Left lung (tissue), 10 donors: ENCODE data around the gene GSTM2. TPM values are rescaled to one million over a fixed set of nuclear protein-coding genes. Genes with fewer than 3 reads are reported as not detected.
"Not testable (repeated sequence)": the region's sequence is repeated elsewhere in the genome, so short reads cannot be mapped to it uniquely, and the experiment has no call there.

Experiments
- ATAC-seq: fragments of 200-7000 bp; cut with Tn5 transposase; one replicate; pipeline ENCODE4 v1.9.1; 2020; ENCODE audit warnings: moderate library complexity
- DNase-seq, 4 donors: peaks; one replicate each; pipeline ENCODE4 v3.0.0-alpha.2; 2013 to 2020
- H3K27ac ChIP-seq, 2 donors: fragments of 200-600 bp; sonication (generic) in 1 of 2; one replicate each; pipeline versions ENCODE4 v1.5.0 to v1.8.0; 2020 to 2021
- H3K27me3 ChIP-seq, 2 donors: fragments of 200-600 bp; sonication (generic) in 1 of 2; one replicate each; pipeline versions ENCODE4 v1.5.0 to v1.8.0; 2020 to 2021
- H3K36me3 ChIP-seq, 2 donors: fragments of 200-600 bp; sonication (generic) in 1 of 2; one replicate each; pipeline versions ENCODE4 v1.5.0 to v1.8.0; 2020 to 2021
- H3K4me1 ChIP-seq, 2 donors: fragments of 200-600 bp; one replicate each; pipeline ENCODE4 v1.8.0; 2021
- H3K4me3 ChIP-seq, 2 donors: fragments of 200-600 bp; sonication (generic) in 1 of 2; one replicate each; pipeline versions ENCODE4 v1.5.0 to v1.8.0; 2020 to 2021; ENCODE audit warnings: mild to moderate bottlenecking in 1 of 2
- H3K9me3 ChIP-seq, 2 donors: fragments of 200-600 bp; sonication (generic) in 1 of 2; one replicate each; pipeline versions ENCODE4 v1.5.0 to v1.8.0; 2020 to 2021
- intact Hi-C, 2 donors: fragments of 100-400 bp; cut with DNase I; formaldehyde crosslinking; loops; one replicate each; pipeline versions ENCODE4 v1.11.2 to v1.14.2; 2022
- polyA plus RNA-seq, 6 donors: library from polyadenylated mRNA; unstranded; fragments of 120-200 nt; gene quantifications; one replicate each; pipeline ENCODE4 v1.2.1, GENCODE V29; 2013; ENCODE audit not compliant: insufficient read length in 6 of 6
- total RNA-seq, 2 donors: library from RNA; stranded (reverse); fragmentation: NEBNext Ultra II Directional; extraction: Animal tissue kit (Norgen Biotek cat#: 25700); gene quantifications; one replicate each; pipeline ENCODE4 v1.2.1, GENCODE V29; 2021
- TF ChIP-seq, protein P1 (sequence below), 2 donors: fragments of 200-600 bp; sonication (generic) in 1 of 2; IDR thresholded peaks; one replicate each; pipeline versions ENCODE4 v1.5.0 to v1.8.0; 2021; ENCODE audit warnings: antibody characterized with exemption in 2 of 2
- donor health status: DM: no; HTN: yes; CAD: no.
- donor health status: DM: no; HTN: no; CAD: no.

The GSTM2 gene
- total and polyA plus RNA-seq, 8 donors = 25.4 to 281 (median 225) TPM

DNA sequence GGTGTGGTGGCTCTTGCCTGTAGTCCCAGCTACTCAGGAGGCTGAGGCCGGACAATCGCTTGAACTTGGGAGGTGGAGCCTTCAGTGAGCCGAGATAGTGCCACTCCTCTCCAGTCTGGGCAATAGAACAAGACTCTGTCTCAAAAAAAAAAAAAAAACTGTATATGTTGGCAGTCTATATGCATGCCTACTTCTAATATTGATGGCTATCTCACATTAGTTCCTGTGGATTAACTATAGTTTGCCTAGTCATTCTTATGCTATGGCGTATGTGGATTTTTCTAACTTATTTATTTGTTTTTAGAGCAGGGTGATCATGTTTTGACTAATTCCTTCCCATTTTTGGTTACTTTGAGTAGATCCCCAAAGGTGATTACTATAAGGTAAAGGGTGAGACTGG is 29.2 kb downstream of the GSTM2 start:
- Histone ChIP-seq H3K27me3 (no peaks in the 10 kb centered on the region), H3K4me1 (no peaks in the 10 kb centered on the region), H3K27ac (no peak overlapping the region), H3K9me3 (no peaks in the 10 kb centered on the region), H3K4me3 (no peak overlapping the region), H3K36me3 (no peaks in the 10 kb centered on the region)
- TF ChIP-seq, protein P1, sequence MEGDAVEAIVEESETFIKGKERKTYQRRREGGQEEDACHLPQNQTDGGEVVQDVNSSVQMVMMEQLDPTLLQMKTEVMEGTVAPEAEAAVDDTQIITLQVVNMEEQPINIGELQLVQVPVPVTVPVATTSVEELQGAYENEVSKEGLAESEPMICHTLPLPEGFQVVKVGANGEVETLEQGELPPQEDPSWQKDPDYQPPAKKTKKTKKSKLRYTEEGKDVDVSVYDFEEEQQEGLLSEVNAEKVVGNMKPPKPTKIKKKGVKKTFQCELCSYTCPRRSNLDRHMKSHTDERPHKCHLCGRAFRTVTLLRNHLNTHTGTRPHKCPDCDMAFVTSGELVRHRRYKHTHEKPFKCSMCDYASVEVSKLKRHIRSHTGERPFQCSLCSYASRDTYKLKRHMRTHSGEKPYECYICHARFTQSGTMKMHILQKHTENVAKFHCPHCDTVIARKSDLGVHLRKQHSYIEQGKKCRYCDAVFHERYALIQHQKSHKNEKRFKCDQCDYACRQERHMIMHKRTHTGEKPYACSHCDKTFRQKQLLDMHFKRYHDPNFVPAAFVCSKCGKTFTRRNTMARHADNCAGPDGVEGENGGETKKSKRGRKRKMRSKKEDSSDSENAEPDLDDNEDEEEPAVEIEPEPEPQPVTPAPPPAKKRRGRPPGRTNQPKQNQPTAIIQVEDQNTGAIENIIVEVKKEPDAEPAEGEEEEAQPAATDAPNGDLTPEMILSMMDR (IDR thresholded peaks at IDR 0.05) = no peak
- intact Hi-C loops = no loop called here
- ATAC-seq (no peak), DNase-seq (no peak)

DNA sequence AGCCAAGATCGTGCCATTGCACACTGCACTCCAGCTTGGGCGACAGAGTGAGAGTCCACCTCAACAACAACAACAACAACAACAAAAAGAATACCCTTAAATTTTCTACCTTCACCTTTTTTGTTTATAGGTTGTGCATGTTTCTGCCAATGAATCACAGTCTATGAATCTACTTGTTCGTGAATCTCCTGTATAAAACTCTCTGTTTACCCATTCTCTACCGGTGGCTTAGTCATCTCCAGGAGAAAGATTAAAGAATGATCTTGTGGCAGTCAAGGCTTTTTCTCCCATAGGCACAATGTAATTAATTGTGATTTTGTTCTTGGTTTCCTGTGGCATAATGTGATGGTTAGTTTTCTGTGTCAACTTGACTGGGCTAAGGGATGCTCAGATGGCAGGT is 30.0 kb downstream of the GSTM2 start:
- ATAC-seq, intact Hi-C loops: not testable (repeated sequence)

DNA sequence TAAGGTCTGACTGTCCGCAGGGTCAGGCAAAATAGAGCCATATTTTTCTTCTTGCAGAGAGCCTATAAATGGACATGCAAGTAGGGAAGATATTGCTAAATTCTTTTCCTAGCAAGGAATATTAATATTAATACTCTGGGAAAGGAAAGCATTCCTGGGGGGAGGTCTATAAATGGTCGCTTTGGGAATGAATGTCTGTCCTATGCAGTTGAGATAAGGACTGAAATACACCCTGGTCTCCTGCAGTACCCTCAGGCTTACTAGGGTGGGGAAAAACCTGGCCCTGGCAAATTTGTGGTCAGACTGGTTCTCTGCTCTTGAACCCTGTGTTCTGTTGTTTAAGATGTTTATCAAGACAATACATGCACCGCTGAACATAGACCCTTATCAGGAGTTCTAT is 35.1 kb downstream of the GSTM2 start:
- H3K4me1 ChIP-seq, H3K9me3 ChIP-seq, H3K27me3 ChIP-seq, ATAC-seq, intact Hi-C loops, H3K36me3 ChIP-seq, H3K4me3 ChIP-seq, H3K27ac ChIP-seq, DNase-seq: not testable (repeated sequence)

More for the DNA sequence above, 30.0 kb downstream of the GSTM2 start:
- H3K4me3 ChIP-seq, H3K27ac ChIP-seq, H3K4me1 ChIP-seq, H3K36me3 ChIP-seq, DNase-seq, H3K27me3 ChIP-seq, H3K9me3 ChIP-seq: not testable (repeated sequence)

DNA sequence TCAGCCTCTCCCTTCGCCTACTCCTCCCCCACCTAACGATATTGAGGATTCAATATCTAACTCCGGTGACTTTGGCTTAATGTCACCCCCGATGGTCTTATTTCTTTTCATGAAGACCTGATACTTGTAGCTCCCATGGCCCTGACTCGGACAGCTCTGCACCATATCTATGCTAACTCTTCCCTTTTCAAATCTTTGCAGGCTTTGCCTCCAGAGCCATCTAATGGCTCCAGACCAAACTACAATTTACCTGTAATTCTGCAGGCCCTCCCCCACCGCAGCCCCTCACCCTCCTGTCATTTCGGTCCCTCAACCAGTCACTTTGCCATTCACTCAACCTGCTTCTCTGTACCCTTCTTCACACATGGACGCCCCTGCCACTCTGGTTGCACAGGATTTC is 36.3 kb downstream of the GSTM2 start:
- peaks cover 0 to 16% of the 10 kb centered on the region in 2 donors for H3K9me3 ChIP-seq
- no peak overlapping the region for H3K27ac ChIP-seq
- ATAC-seq = no peak
- TF ChIP-seq, protein P1 (IDR thresholded peaks at IDR 0.05) = no peak
- H3K4me1 ChIP-seq = no peaks in the 10 kb centered on the region
- DNase-seq = no peak
- no peak overlapping the region for H3K4me3 ChIP-seq
- H3K27me3 ChIP-seq = no peaks in the 10 kb centered on the region
- no peaks in the 10 kb centered on the region for H3K36me3 ChIP-seq
- intact Hi-C loops = no loop called here

DNA sequence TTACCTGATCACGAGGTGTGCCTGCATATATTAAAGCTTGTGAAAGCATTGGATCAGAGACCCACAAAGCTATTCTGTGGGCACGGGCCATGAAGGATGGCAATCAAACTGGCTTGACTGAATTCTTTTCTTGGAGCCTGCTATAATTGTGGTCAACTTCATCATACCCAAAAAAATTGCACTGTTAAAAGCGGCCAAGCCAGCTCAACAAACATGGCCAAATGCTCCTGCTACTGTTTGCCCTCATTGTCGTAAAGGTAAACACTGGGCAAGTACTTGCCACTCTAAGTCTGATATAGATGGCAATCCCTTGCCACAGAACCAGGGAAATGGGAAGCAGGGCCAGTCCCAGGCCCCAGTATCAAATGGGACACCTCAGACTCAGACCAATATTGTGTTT is 37.6 kb downstream of the GSTM2 start:
- TF ChIP-seq, protein P1 (IDR thresholded peaks at IDR 0.05) = no peak
- H3K36me3 ChIP-seq = no peaks in the 10 kb centered on the region
- DNase-seq = no peak
- peaks cover 0 to 22% of the 10 kb centered on the region in 2 donors for H3K9me3 ChIP-seq
- no peaks in the 10 kb centered on the region for H3K27me3 ChIP-seq
- H3K27ac ChIP-seq = no peak overlapping the region
- peak; percentile 30 for ATAC-seq
- no peak overlapping the region for H3K4me3 ChIP-seq
- H3K4me1 ChIP-seq = no peaks in the 10 kb centered on the region
- intact Hi-C loops = no loop called here

DNA sequence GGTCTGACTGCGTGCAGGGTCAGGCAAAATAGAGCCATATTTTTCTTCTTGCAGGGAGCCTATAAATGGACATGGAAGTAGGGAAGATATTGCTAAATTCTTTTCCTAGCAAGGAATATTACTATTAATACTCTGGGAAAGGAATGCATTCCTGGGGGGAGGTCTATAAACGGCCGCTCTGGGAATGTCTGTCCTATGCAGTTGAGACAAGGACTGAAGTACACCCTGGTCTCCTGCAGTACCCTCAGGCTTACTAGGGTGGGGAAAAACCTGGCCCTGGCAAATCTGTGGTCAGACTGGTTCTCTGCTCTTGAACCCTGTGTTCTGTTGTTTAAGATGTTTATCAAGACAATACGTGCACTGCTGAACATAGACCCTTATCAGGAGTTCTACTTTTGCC is 41.1 kb downstream of the GSTM2 start:
- DNase-seq, H3K27me3 ChIP-seq, H3K4me1 ChIP-seq, ATAC-seq, H3K4me3 ChIP-seq, intact Hi-C loops, H3K27ac ChIP-seq, H3K36me3 ChIP-seq: not testable (repeated sequence)
- H3K9me3 ChIP-seq = peaks cover 0 to 18% of the 10 kb centered on the region in 2 donors

DNA sequence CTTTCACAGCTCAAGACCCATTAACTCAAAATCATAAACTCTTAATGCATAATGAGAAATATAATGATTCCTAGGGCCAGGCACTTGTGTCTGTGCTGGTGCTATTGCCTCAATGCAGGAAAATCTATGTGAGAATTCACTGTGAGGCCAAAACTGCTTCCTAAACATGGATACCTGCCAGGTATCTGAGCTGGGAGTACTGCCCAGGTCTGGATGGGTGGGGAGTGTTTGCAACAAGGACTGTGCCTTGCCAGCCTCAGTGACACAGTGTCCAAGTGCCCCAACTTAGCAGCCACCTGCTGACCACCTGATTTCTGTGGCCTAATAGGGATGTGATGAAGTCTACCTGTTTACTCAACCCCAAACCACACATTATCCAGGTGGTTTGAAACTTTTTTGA is 42.0 kb downstream of the GSTM2 start:
- H3K27me3 ChIP-seq, H3K27ac ChIP-seq, H3K36me3 ChIP-seq, H3K4me1 ChIP-seq, ATAC-seq, intact Hi-C loops, H3K4me3 ChIP-seq, DNase-seq: not testable (repeated sequence)
- peaks cover 0 to 18% of the 10 kb centered on the region in 2 donors for H3K9me3 ChIP-seq

DNA sequence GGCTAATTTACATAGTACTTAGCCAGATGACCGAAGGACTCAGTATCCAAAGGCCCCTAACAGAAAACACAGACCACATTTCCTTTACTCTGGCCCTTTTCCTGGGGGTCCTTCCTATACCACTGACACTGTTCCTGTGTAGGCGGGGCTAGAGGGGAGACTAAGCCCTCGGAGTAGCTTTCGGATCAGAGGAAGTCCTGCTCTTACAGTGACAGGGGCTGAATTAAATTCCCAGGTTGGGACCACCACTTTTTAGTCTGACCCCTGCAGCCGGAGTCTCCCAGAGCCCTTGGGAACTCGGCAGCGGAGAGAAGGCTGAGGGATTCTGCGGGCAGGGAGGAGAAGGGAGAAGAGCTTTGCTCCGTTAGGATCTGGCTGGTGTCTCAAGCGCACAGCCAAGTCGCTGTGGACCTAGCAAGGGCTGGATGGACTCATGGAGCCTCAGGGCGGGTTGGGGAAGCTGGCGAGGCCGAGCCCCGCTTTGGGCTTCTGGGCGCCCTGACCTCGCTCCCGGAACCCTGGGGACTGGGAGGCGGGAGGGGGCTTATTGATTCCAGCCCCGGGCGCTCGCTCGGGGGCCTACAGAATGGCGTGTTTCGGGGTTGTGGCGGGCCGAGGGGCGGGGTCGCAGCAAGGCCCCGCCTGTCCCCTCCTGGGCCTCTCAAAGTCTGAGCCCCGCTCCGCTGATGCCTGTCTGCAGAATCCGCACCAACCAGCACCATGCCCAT is 43.9 kb downstream of the GSTM2 start, which contains the start of gene GSTM5:
Gene GSTM5, plus strand, starts transcription at position 659 of the 728 bp plus-strand sequence. Its CDS starts 62 bp downstream, at position 721.
- H3K27me3 ChIP-seq, H3K36me3 ChIP-seq, H3K4me1 ChIP-seq, intact Hi-C loops: not testable (repeated sequence)
- Histone ChIP-seq H3K9me3 (peaks cover 0 to 18% of the 10 kb centered on the region in 2 donors), H3K27ac (peak within 1 kb of the TSS; percentile 7 to 66), H3K4me3 (peak within 1 kb of the TSS; percentile 13 to 21)
- DNase-seq (peak; percentile 36 to 74 (median 62)), ATAC-seq (peak; percentile 86)
